GM19395 (cell line): ENCODE measurements around the gene AMMECR1.
"Not testable (repeated sequence)": the region's sequence is repeated elsewhere in the genome, so short reads cannot be mapped to it uniquely, and the experiment has no call there.

Experiments
- ATAC-seq: cut with Tn5 transposase; IDR thresholded peaks from one replicate; pipeline ENCODE4 v1.9.1; 2021; ENCODE audit warnings: mild to moderate bottlenecking, moderate library complexity; ENCODE audit not compliant: unreplicated experiment

AMMECR1 gene

GRCh38 chrX:110259117-110259516, 58.8 kb downstream of the AMMECR1 start:
- ATAC-seq: no peak

GRCh38 chrX:110258552-110258951, 59.3 kb downstream of the AMMECR1 start:
- no peak for ATAC-seq

- ATAC-seq: no peak
These were observed 60.0 kb downstream of the AMMECR1 start for GRCh38 chrX:110257889-110258288.

- no peak for ATAC-seq
These were observed 65.2 kb downstream of the AMMECR1 start for GRCh38 chrX:110252711-110253110.

- no peak for ATAC-seq
These were observed 65.9 kb downstream of the AMMECR1 start for GRCh38 chrX:110251961-110252360.

- no peak for ATAC-seq
These were observed 66.4 kb downstream of the AMMECR1 start for GRCh38 chrX:110251526-110251925.

- no peak for ATAC-seq
These were observed 67.0 kb downstream of the AMMECR1 start for GRCh38 chrX:110250847-110251246.

GRCh38 chrX:110248578-110248977, 69.3 kb downstream of the AMMECR1 start:
- ATAC-seq: no peak

GRCh38 chrX:110245011-110245410, 72.9 kb downstream of the AMMECR1 start:
- no peak for ATAC-seq

GRCh38 chrX:110242371-110242770, 75.5 kb downstream of the AMMECR1 start:
- ATAC-seq: no peak

GRCh38 chrX:110241816-110242215, 76.1 kb downstream of the AMMECR1 start:
- no peak for ATAC-seq

- not testable (repeated sequence) for ATAC-seq
These were observed 79.6 kb downstream of the AMMECR1 start for GRCh38 chrX:110238259-110238658.

- ATAC-seq: not testable (repeated sequence)
These were observed 86.4 kb downstream of the AMMECR1 start for GRCh38 chrX:110231485-110231884.

GRCh38 chrX:110229497-110230111, 88.3 kb downstream of the AMMECR1 start:
- not testable (repeated sequence) for ATAC-seq

GRCh38 chrX:110228453-110228852, 89.4 kb downstream of the AMMECR1 start:
- ATAC-seq: no peak

- ATAC-seq: no peak
These were observed 91.0 kb downstream of the AMMECR1 start for GRCh38 chrX:110226931-110227330.

GRCh38 chrX:110224926-110225617, 92.8 kb downstream of the AMMECR1 start:
- ATAC-seq: no peak

- no peak for ATAC-seq
These were observed 95.2 kb downstream of the AMMECR1 start for GRCh38 chrX:110222497-110223257.

- ATAC-seq: no peak
These were observed 98.0 kb downstream of the AMMECR1 start for GRCh38 chrX:110219920-110220319.

GRCh38 chrX:110218591-110218990, 99.3 kb downstream of the AMMECR1 start:
- ATAC-seq: no peak

GRCh38 chrX:110216027-110216426, 101.9 kb downstream of the AMMECR1 start:
- ATAC-seq: no peak

- ATAC-seq: no peak
These were observed 102.5 kb downstream of the AMMECR1 start for GRCh38 chrX:110215411-110215810.
